ENCODE results near the gene ADAM11.

The ADAM11 gene

DNA sequence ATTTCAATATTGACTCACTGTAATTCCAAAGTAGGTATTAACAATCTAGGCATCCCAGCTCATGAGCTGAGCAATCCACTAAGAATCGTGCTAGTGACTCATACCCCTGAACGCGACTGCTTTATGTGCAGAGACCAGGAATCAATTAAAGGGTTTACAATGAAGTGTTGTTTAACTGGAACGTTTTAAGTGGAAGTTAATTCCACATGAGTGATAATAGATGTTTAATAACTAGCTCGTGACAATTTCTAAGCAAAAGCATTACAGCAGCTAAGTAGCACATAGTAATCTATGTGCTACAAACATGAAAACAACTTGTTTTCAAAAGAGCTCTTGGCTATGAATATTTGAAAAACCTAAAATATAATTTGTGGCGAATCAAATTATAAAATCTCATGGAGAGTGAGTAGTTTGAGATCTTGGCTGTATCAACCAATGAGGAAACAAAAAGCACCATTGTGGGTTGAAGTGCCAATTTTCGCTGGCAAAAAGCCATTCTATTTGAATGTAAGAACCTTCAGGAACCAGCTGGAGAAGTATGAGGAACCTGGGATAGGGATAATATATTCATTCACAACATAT is 61.9 kb downstream of the ADAM11 start (continued):
- TF ChIP-seq, protein P1, sequence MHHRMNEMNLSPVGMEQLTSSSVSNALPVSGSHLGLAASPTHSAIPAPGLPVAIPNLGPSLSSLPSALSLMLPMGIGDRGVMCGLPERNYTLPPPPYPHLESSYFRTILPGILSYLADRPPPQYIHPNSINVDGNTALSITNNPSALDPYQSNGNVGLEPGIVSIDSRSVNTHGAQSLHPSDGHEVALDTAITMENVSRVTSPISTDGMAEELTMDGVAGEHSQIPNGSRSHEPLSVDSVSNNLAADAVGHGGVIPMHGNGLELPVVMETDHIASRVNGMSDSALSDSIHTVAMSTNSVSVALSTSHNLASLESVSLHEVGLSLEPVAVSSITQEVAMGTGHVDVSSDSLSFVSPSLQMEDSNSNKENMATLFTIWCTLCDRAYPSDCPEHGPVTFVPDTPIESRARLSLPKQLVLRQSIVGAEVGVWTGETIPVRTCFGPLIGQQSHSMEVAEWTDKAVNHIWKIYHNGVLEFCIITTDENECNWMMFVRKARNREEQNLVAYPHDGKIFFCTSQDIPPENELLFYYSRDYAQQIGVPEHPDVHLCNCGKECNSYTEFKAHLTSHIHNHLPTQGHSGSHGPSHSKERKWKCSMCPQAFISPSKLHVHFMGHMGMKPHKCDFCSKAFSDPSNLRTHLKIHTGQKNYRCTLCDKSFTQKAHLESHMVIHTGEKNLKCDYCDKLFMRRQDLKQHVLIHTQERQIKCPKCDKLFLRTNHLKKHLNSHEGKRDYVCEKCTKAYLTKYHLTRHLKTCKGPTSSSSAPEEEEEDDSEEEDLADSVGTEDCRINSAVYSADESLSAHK (tag by site-specific recombination; IDR thresholded peaks at IDR 0.05): peak; percentile 92
- no peak for TF ChIP-seq ZNF658 (tag by site-specific recombination; IDR thresholded peaks at IDR 0.05)
- TF ChIP-seq SETDB1 (IDR thresholded peaks at IDR 0.05; ENCODE audit: insufficient read length, low read length): no peak
- TF ChIP-seq, protein P2, sequence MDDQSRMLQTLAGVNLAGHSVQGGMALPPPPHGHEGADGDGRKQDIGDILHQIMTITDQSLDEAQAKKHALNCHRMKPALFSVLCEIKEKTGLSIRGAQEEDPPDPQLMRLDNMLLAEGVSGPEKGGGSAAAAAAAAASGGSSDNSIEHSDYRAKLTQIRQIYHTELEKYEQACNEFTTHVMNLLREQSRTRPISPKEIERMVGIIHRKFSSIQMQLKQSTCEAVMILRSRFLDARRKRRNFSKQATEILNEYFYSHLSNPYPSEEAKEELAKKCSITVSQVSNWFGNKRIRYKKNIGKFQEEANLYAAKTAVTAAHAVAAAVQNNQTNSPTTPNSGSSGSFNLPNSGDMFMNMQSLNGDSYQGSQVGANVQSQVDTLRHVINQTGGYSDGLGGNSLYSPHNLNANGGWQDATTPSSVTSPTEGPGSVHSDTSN (CRISPR knock-in tag; IDR thresholded peaks at IDR 0.05): no peak
- TF ChIP-seq MZF1 (tag by site-specific recombination; IDR thresholded peaks at IDR 0.05; ENCODE audit: borderline replicate concordance): no peak; the same call in 1 of the 2 replicates
- TF ChIP-seq, protein P3, sequence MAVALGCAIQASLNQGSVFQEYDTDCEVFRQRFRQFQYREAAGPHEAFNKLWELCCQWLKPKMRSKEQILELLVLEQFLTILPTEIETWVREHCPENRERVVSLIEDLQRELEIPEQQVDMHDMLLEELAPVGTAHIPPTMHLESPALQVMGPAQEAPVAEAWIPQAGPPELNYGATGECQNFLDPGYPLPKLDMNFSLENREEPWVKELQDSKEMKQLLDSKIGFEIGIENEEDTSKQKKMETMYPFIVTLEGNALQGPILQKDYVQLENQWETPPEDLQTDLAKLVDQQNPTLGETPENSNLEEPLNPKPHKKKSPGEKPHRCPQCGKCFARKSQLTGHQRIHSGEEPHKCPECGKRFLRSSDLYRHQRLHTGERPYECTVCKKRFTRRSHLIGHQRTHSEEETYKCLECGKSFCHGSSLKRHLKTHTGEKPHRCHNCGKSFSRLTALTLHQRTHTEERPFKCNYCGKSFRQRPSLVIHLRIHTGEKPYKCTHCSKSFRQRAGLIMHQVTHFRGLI (tag by site-specific recombination; IDR thresholded peaks at IDR 0.05): no peak; the same call in 1 of the 2 replicates
- TF ChIP-seq, protein P4, sequence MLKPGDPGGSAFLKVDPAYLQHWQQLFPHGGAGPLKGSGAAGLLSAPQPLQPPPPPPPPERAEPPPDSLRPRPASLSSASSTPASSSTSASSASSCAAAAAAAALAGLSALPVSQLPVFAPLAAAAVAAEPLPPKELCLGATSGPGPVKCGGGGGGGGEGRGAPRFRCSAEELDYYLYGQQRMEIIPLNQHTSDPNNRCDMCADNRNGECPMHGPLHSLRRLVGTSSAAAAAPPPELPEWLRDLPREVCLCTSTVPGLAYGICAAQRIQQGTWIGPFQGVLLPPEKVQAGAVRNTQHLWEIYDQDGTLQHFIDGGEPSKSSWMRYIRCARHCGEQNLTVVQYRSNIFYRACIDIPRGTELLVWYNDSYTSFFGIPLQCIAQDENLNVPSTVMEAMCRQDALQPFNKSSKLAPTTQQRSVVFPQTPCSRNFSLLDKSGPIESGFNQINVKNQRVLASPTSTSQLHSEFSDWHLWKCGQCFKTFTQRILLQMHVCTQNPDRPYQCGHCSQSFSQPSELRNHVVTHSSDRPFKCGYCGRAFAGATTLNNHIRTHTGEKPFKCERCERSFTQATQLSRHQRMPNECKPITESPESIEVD (tag by site-specific recombination; IDR thresholded peaks at IDR 0.05): peak; percentile 100
- TF ChIP-seq, protein P5, sequence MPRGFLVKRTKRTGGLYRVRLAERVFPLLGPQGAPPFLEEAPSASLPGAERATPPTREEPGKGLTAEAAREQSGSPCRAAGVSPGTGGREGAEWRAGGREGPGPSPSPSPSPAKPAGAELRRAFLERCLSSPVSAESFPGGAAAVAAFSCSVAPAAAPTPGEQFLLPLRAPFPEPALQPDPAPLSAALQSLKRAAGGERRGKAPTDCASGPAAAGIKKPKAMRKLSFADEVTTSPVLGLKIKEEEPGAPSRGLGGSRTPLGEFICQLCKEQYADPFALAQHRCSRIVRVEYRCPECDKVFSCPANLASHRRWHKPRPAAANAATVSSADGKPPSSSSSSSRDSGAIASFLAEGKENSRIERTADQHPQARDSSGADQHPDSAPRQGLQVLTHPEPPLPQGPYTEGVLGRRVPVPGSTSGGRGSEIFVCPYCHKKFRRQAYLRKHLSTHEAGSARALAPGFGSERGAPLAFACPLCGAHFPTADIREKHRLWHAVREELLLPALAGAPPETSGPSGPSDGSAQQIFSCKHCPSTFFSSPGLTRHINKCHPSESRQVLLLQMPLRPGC (tag by site-specific recombination; IDR thresholded peaks at IDR 0.05): peak; percentile 99
- peak; percentile 26 for TF ChIP-seq ZNF654 (tag by site-specific recombination; IDR thresholded peaks at IDR 0.05; ENCODE audit: low read depth)
- TF ChIP-seq REPIN1 (tag by site-specific recombination; IDR thresholded peaks at IDR 0.05; ENCODE audit: low read depth): no peak
- TF ChIP-seq ZNF701 (tag by site-specific recombination; IDR thresholded peaks at IDR 0.05): no peak
- TF ChIP-seq KLF7 (tag by site-specific recombination; IDR thresholded peaks at IDR 0.05; ENCODE audit: borderline replicate concordance): no peak
- TF ChIP-seq KLF10 (tag by site-specific recombination; IDR thresholded peaks at IDR 0.05): peak; percentile 85
- TF ChIP-seq ZNF266 (tag by site-specific recombination; IDR thresholded peaks at IDR 0.05; ENCODE audit: low read depth): no peak
- TF ChIP-seq IKZF3 (tag by site-specific recombination; IDR thresholded peaks at IDR 0.05): peak; percentile 85; the same call in 1 of the 2 replicates
- peak; percentile 91 for TF ChIP-seq ZNF184 (tag by site-specific recombination; IDR thresholded peaks at IDR 0.05)
- no peak for TF ChIP-seq ZNF416 (tag by site-specific recombination; IDR thresholded peaks at IDR 0.05)
- TF ChIP-seq GLIS1 (tag by site-specific recombination; IDR thresholded peaks at IDR 0.05): peak; percentile 65
- no peak for TF ChIP-seq ZNF16 (tag by site-specific recombination; IDR thresholded peaks at IDR 0.05; ENCODE audit: low read depth)
- no peak for TF ChIP-seq ZNF175 (tag by site-specific recombination; IDR thresholded peaks at IDR 0.05)
- no peak for TF ChIP-seq ZBTB10 (tag by site-specific recombination; IDR thresholded peaks at IDR 0.05)
- no peak for TF ChIP-seq EGR2 (tag by site-specific recombination; IDR thresholded peaks at IDR 0.05; ENCODE audit: low read depth)
- TF ChIP-seq, protein P6, sequence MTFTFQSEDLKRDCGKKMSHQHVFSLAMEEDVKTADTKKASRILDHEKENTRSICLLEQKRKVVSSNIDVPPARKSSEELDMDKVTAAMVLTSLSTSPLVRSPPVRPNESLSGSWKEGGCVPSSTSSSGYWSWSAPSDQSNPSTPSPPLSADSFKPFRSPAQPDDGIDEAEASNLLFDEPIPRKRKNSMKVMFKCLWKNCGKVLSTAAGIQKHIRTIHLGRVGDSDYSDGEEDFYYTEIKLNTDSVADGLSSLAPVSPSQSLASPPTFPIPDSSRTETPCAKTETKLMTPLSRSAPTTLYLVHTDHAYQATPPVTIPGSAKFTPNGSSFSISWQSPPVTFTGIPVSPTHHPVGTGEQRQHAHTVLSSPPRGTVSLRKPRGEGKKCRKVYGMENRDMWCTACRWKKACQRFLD (tag by site-specific recombination; IDR thresholded peaks at IDR 0.05): no peak
- TF ChIP-seq, protein P7, sequence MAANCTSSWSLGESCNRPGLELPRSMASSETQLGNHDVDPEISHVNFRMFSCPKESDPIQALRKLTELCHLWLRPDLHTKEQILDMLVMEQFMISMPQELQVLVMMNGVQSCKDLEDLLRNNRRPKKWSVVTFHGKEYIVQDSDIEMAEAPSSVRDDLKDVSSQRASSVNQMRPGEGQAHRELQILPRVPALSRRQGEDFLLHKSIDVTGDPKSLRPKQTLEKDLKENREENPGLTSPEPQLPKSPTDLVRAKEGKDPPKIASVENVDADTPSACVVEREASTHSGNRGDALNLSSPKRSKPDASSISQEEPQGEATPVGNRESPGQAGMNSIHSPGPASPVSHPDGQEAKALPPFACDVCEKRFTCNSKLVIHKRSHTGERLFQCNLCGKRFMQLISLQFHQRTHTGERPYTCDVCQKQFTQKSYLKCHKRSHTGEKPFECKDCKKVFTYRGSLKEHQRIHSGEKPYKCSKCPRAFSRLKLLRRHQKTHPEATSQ (tag by site-specific recombination; IDR thresholded peaks at IDR 0.05): no peak
- peak; percentile 83 for TF ChIP-seq ZNF580 (tag by site-specific recombination; IDR thresholded peaks at IDR 0.05)
